SIG-M5 treated with dmso at 0.1 percent for 504 hours (cell line): ENCODE data around the gene C1orf198.
A peak's percentile ranks its signal among the peaks of the same experiment; 100 is the strongest.

Experiments
- DNase-seq: peaks from one replicate; lab custom pipeline; 2025; ENCODE audit not compliant: unreplicated experiment; lab: John Stamatoyannopoulos, UW

Gene C1orf198

GRCh38 chr1:230867903-230868735, at the start of gene C1orf198:
C1orf198 (minus strand) TSS chr1:230868521; CDS start chr1:230868512, 9 bp downstream.
- DNase-seq, result peak; percentile 63

GRCh38 chr1:230917284-230918135, 49.2 kb upstream of the C1orf198 start:
- DNase-seq, result peak; percentile 46

- DNase-seq, result no peak
These were observed 48.4 kb upstream of the C1orf198 start for GRCh38 chr1:230916587-230917283.

GRCh38 chr1:230915078-230915477, 46.8 kb upstream of the C1orf198 start:
- DNase-seq, result no peak

- DNase-seq, result no peak
These were observed 45.2 kb upstream of the C1orf198 start for GRCh38 chr1:230913496-230913895.

- DNase-seq, result no peak
These were observed 42.4 kb upstream of the C1orf198 start for GRCh38 chr1:230910755-230911117.

GRCh38 chr1:230909974-230910754, 41.8 kb upstream of the C1orf198 start:
- no peak for DNase-seq

- no peak for DNase-seq
These were observed 39.3 kb upstream of the C1orf198 start for GRCh38 chr1:230907472-230908205.

GRCh38 chr1:230906226-230906625, 37.9 kb upstream of the C1orf198 start:
- no peak for DNase-seq

- no peak for DNase-seq
These were observed 37.4 kb upstream of the C1orf198 start for GRCh38 chr1:230905733-230906132.

GRCh38 chr1:230902349-230902923, 34.1 kb upstream of the C1orf198 start:
- DNase-seq, result no peak

- DNase-seq, result no peak
These were observed 33.4 kb upstream of the C1orf198 start for GRCh38 chr1:230901671-230902070.

GRCh38 chr1:230900984-230901383, 32.7 kb upstream of the C1orf198 start:
- no peak for DNase-seq

- no peak for DNase-seq
These were observed 31.5 kb upstream of the C1orf198 start for GRCh38 chr1:230899841-230900251.

- no peak for DNase-seq
These were observed 30.4 kb upstream of the C1orf198 start for GRCh38 chr1:230898748-230899147.

- DNase-seq, result no peak
These were observed 29.8 kb upstream of the C1orf198 start for GRCh38 chr1:230898144-230898543.

GRCh38 chr1:230896779-230897178, 28.5 kb upstream of the C1orf198 start:
- DNase-seq, result no peak

GRCh38 chr1:230895452-230895851, 27.1 kb upstream of the C1orf198 start:
- no peak for DNase-seq

GRCh38 chr1:230894664-230895063, 26.3 kb upstream of the C1orf198 start:
- DNase-seq, result no peak

GRCh38 chr1:230894032-230894431, 25.7 kb upstream of the C1orf198 start:
- DNase-seq, result no peak
